HL-60/S4 treated with retinoic acid at 250 ng/mL for 4 days and 3 days (cell line): ENCODE results near the gene NIN.

Experiments used
- in situ Hi-C: fragments of 300-500 bp; cut with MboI; formaldehyde crosslinking; loops from 2 replicates; pipeline ENCODE4 v1.7.0; 2022; ENCODE audit warnings: low sequenced_read_pairs

NIN gene

GRCh38 chr14:50830932-50831725 is at the start of gene NIN:
Gene NIN (minus strand): TSS chr14:50831162. CDS start chr14:50822056, 9,106 bp downstream.
- in situ Hi-C loops: no loop called here

- in situ Hi-C loops: no loop called here
These were observed 44.6 kb upstream of the NIN start for GRCh38 chr14:50875359-50876070.

DNA sequence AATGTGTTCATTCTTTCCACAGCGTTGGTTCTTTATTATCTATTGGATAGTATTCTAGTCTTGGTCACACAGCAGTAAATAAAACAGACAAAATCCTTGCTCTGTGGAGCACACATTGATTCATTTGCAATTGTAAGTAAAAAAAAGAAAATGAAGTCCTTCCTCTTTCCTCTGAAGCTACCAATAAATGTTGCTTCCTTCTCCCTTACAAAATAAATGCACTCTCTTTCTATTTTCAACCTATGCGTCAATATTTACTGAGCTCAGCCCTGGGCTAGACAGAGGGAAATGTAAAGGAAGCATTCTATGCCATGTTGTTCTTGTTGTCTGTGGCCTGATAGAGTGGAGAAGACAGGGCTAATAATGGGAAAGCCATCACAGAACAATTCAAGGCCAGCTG is 43.8 kb upstream of the NIN start:
- in situ Hi-C loops: no loop called here

GRCh38 chr14:50871914-50872732 is 41.2 kb upstream of the NIN start, which contains the start of gene ABHD12B:
Gene ABHD12B (plus strand): TSS chr14:50872053. CDS start chr14:50872175, 122 bp downstream.
- in situ Hi-C loops: no loop called here

GRCh38 chr14:50871228-50871627 is 40.3 kb upstream of the NIN start:
- in situ Hi-C loops: no loop called here

- in situ Hi-C loops: no loop called here
These were observed 34.6 kb upstream of the NIN start for GRCh38 chr14:50865391-50866076.

DNA sequence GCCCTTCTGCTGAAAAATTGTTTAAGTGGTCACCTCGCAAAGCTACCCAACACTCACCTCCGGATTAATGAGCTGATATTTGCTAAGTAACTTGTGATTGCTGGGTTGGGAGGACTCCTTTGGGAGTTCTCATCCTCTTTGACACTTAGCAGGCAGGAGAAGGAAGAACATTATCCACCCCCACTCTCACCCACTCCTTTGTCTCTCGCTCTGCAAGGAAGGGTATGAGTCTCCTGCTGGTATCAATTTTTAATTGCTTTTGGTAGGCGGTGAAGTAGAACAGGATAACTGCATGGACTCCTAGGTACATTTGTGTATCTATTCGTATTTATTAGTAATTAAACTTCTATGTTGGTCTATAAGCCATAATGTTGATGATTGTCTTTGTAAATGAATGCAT is 34.0 kb upstream of the NIN start:
- in situ Hi-C loops: no loop called here

DNA sequence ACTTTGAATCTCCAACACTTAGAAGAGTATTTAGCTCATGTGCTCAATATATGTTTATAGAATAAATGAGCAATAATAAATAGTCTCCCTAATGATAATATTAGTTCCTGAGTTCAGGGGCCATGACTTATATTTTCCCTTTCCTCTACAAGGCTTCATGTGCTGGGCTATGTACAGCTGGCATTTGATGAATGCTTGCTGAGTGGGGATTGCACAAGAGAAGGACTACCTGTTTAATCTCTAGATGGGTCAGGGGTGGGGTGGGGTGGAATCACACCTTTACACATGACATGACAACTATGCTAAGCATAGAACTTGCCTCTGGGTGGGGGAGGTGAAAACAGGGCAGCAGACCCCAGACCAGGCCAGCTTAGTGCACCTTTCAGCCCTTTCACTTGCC is 33.3 kb upstream of the NIN start:
- in situ Hi-C loops: no loop called here

- in situ Hi-C loops: no loop called here
These were observed 31.1 kb upstream of the NIN start for GRCh38 chr14:50862036-50862570.

- in situ Hi-C loops: no loop called here
These were observed 29.6 kb upstream of the NIN start for GRCh38 chr14:50860478-50861086.

DNA sequence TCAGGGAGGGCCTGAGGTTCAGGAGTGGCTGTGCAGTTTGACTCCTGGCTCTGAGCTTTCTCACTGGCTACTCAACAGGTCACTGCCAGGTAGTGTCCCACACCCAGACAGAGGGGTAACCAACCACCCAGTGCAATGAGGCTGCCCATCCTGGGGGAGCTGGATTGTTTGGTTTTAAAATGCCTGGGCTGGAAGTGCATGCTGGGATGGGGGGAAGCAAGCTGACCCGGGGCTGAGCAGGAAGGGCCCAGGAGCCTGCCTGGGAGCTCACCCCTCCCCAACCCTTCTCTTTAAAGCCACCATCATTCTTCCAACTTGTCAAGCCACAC is 28.3 kb upstream of the NIN start:
- in situ Hi-C loops: no loop called here

DNA sequence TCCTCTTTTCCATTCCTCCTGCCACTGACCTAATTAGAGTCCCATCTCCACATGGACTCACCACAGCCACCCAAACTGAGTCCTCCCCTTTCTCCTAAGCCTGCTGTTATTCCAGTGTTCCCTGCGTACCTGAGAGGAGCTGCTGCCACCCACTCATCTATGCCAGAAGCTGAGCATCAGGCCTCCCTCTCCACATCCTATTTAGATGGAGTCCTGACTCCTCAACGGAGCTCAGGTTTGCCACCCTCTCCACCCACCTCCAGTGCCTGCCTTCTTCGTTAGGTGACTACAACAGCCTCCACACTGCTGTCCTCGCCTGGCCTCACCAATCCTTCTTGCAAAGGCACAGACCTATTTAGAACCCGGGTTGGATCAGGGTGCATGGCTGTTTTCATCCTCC is 25.7 kb upstream of the NIN start:
- in situ Hi-C loops: no loop called here

DNA sequence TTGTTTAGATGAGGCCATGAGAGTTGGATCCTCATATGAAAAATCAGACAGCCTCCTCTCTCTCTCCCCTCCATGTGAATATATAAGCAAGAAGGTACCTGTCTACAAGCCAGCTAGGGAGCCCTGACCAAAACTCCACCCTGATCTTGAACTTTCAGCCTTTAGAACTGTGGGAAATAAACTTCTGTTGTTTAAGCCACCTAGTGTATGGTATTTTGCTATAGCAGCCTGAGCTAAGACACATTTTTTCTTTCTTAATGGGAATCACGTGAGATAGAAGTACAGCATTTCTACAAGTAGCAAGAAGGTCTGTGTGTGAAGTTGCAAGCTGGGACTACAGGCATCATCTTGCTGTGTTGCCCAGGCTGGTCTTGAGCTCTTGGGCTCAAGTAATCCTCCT is 24.6 kb upstream of the NIN start:
- in situ Hi-C loops: no loop called here

DNA sequence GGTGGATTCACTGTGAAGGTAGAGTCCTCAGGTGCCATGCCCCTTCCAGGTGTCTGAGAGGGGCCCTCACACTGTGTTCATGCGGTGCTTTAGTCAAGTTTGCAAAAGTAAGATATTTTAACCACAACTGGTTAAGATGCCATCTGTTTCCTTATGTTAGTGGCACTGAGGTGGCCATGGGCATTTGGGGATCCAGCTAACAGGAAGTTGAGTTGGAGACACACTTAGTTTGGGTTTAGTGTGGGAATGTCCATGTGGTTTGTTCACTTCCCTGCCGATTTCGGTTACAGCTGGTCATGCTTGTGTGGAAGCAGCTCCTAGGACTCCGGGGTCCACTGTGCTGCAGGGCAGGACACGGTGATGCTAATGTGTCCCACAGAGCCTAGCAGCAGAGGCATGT is 23.6 kb upstream of the NIN start:
- in situ Hi-C loops: no loop called here

GRCh38 chr14:50853891-50854290 is 22.9 kb upstream of the NIN start:
- in situ Hi-C loops: no loop called here

GRCh38 chr14:50846226-50846880 is 15.4 kb upstream of the NIN start:
- in situ Hi-C loops: no loop called here

- in situ Hi-C loops: no loop called here
These were observed 14.2 kb upstream of the NIN start for GRCh38 chr14:50845166-50845565.

DNA sequence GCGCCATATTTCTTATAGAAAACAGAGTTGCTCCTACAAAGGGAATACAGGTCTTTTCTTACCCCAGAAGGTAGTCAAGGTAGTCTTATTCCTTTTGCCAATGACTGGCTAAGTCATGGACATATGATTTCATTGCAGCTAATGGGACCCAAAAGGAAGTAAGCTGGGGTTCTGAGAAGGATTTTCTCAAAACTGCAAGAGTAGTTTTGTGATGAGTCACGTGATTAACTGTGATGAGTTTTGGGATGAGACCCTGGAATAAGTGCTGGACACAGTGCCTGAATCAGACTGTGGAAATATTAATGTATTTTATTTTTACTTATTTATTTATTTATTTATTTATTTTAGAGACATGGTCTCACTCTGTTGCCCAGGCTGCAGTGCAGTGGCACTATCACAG is 13.4 kb upstream of the NIN start:
- in situ Hi-C loops: no loop called here

DNA sequence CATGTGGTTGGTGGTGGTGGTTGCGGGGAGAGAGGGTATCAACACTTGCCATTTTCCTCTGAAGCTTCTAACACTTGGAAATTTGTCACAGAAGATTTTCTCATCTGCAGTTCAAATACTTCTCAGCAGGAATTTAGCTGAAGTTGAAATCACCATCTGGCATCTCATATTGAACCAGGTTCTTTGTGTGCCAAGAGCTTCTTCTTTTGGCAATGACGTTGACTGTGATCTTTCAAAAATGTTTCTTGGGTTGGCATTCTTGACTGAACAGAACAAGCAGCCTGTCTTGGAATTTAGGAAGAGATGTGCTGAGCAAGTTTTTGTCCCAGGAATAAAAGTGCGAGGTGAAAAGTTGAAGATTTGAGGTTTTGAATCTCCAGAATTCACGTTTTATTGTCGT is 8.7 kb upstream of the NIN start:
- in situ Hi-C loops: no loop called here

DNA sequence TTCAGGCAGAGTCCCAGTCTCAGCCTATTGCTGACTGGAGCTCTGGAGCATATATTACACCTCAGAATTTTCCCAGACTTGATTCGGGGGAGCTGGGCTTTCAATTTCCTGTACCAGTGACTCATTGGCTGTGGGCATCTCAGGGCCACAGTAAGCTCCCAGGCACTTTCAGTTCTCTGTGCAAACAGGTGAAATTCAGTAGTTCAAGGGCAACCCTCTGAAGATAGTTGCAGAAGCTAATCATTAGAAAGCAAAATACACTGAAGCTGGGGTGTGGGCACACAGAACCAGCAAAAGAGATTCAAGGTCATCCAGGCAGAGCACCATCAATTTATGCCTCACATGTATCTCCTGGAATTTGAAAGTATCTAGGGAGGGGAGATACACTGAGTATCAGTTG is 8.1 kb upstream of the NIN start:
- in situ Hi-C loops: no loop called here
